Neutrophil (primary cell): Measurements from ENCODE around the gene DPYD.

Experiments used
- H3K27ac ChIP-seq: fragments of 200-600 bp; sonication (generic); 2 replicates; pipeline ENCODE4 v1.5.1; 2016; ENCODE audit warnings: mild to moderate bottlenecking, moderate library complexity
- H3K27me3 ChIP-seq: fragments of 200-600 bp; sonication (generic); 2 replicates; pipeline ENCODE4 v1.6.0; 2016; ENCODE audit warnings: mild to moderate bottlenecking
- H3K36me3 ChIP-seq: fragments of 200-600 bp; sonication (generic); 2 replicates; pipeline ENCODE4 v1.5.1; 2017
- H3K4me1 ChIP-seq, 2 experiments: fragments of 200-600 bp in 1 of 2; sonication (generic) in 1 of 2; 1 replicate in 1 of 2; 2 replicates in 1 of 2; pipeline versions ENCODE4 v1.5.1 to v1.6.1; 2013 to 2016; ENCODE audit warnings: low read depth in 1 of 2, low read length in 1 of 2, mild to moderate bottlenecking in 1 of 2, moderate library complexity in 1 of 2; ENCODE audit not compliant: control insufficient read depth in 1 of 2, insufficient read depth in 1 of 2
- H3K4me3 ChIP-seq, 2 experiments: fragments of 200-600 bp in 1 of 2; sonication (generic) in 1 of 2; 1 replicate in 1 of 2; 2 replicates in 1 of 2; pipeline ENCODE4 v1.5.1; 2013 to 2016; ENCODE audit warnings: low read depth in 1 of 2, low read length in 1 of 2, mild to moderate bottlenecking in 1 of 2, moderate library complexity in 1 of 2
- H3K9me3 ChIP-seq: fragments of 200-600 bp; sonication (generic); 2 replicates; pipeline ENCODE4 v1.5.1; 2016
- TF ChIP-seq, protein P1 (sequence below): fragments of 200-600 bp; sonication (generic); IDR thresholded peaks from 2 replicates; pipeline ENCODE4 v1.5.1; 2016; ENCODE audit warnings: antibody characterized with exemption

DPYD gene

DNA sequence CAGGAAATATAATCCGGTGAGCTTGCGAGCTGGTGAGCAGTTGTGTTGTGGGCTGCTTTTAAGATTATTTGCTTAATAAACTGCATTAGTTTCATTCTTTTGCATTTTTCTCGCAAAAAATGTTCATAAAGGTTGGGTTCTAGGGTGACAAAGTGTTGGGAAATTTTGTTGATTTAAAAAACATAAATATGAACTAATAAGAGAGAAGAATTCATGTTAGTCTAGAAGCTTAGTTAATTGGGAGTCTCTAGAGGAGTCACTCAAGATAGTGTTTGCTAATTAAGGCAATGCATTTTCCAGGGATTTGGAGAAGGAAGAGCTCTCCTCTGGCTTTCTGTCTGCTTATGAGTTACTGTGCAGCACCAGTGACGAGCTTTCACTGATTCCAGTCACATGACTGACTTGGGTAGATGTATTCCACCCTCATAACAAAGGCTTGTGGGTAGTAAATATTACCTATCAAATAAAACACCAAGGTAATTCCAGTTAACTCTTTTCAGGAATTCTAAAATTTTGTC lies 782.3 kb downstream of the DPYD start:
- H3K4me1 ChIP-seq = no peaks in the 10 kb centered on the region
- no peak overlapping the region for H3K27ac ChIP-seq
- no peak overlapping the region for H3K4me3 ChIP-seq
- peaks cover 5% of the 10 kb centered on the region for H3K36me3 ChIP-seq
- H3K9me3 ChIP-seq = no peaks in the 10 kb centered on the region
- TF ChIP-seq, protein P1, sequence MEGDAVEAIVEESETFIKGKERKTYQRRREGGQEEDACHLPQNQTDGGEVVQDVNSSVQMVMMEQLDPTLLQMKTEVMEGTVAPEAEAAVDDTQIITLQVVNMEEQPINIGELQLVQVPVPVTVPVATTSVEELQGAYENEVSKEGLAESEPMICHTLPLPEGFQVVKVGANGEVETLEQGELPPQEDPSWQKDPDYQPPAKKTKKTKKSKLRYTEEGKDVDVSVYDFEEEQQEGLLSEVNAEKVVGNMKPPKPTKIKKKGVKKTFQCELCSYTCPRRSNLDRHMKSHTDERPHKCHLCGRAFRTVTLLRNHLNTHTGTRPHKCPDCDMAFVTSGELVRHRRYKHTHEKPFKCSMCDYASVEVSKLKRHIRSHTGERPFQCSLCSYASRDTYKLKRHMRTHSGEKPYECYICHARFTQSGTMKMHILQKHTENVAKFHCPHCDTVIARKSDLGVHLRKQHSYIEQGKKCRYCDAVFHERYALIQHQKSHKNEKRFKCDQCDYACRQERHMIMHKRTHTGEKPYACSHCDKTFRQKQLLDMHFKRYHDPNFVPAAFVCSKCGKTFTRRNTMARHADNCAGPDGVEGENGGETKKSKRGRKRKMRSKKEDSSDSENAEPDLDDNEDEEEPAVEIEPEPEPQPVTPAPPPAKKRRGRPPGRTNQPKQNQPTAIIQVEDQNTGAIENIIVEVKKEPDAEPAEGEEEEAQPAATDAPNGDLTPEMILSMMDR = no peak
- no peaks in the 10 kb centered on the region for H3K27me3 ChIP-seq

DNA sequence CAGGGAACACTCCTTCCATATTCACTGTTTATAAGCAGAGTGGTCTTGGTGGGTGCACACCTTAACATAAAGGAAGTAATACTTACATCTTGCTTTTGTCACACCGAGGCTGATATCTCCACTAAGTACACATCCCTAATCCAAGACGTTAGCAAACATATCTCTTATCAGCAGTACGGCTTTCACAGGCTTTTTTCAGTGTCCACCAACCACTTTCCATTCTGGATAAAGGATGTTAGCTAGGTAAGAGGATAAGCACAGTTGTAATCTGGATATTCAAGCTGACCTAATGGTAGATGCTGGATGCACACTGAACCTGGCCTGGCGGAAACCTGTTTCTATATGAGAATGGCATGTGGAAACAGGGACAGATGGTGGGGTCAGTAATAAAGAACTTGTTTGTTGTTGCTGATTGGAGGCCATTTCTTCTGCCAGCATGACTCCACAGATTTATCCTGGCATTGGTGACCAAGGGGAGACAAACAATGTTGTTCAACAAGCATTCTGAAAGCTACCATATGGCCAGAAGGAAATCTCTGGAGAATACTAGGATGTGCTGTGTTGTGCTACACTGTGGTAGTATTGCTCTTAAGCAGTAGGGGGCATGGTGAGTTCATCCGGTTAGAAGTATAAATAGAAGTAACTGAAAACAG lies 782.8 kb downstream of the DPYD start:
- Histone ChIP-seq H3K4me1 (no peaks in the 10 kb centered on the region), H3K36me3 (peaks cover 5% of the 10 kb centered on the region), H3K27ac (no peak overlapping the region), H3K9me3 (no peaks in the 10 kb centered on the region), H3K27me3 (no peaks in the 10 kb centered on the region), H3K4me3 (no peak overlapping the region)
- TF ChIP-seq, protein P1 = no peak

DNA sequence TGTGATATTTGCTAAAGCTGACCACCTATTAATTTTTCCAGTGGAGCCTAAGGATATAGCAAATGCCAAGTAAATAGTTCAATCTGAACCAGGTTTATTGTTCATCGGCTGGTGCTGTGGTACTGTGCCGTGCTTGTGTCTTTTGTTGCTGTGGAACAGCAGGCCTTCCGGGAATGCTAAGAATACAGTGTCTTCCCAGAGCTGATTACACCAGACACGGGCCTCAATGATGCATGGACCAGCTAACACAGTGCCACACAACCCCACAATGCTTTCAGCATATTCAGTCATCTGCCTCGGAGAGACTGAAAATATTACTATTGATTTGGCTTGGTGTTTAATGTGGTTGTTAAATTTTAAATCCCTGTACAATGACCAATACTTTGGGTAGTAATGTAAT lies 783.8 kb downstream of the DPYD start:
- H3K4me3 ChIP-seq = no peak overlapping the region
- no peaks in the 10 kb centered on the region for H3K27me3 ChIP-seq
- no peak overlapping the region for H3K27ac ChIP-seq
- H3K36me3 ChIP-seq = peaks cover 5% of the 10 kb centered on the region
- no peaks in the 10 kb centered on the region for H3K4me1 ChIP-seq
- no peaks in the 10 kb centered on the region for H3K9me3 ChIP-seq
- TF ChIP-seq, protein P1 = no peak

DNA sequence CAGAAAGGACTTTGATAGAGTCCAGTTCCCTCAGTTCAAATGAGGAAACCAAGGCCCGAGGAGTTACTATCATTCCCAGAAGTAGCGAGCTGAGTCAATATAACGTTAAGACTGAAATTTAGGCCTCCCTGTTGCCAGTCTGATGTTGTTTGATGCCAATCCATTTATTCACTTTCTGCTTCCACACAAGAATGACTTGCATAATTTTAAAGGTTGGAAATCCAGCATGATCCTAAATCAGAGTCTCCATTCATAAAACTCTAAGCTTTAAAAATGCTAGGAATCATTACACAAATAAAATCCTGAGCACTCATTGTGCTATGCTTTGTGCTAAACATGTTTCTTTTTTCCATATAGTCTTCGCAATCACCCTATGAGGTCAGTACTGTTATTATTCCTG lies 784.9 kb downstream of the DPYD start:
- Histone ChIP-seq H3K9me3 (no peaks in the 10 kb centered on the region), H3K27me3 (no peaks in the 10 kb centered on the region), H3K27ac (no peak overlapping the region), H3K4me3 (no peak overlapping the region), H3K4me1 (no peaks in the 10 kb centered on the region), H3K36me3 (peaks cover 5% of the 10 kb centered on the region)
- TF ChIP-seq, protein P1 = no peak

DNA sequence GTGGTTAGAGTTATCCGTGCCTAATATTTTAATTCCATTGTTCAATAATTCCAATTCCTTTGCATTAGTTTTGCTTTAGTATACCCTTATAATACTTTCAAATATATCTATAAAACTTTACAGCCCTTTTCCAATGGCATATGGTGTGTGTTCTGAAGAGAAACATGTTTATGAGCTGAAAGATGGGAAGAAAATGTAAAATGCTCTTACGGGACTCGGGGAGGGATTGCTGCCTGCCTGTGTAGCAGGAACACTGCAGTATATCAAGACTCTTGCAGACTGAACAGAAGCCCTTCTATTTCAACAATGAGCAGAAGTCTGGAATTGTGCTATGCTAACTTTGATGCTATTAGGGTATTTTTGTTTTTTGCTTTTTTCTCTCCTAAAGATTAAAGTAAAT lies 792.4 kb downstream of the DPYD start:
- no peaks in the 10 kb centered on the region for H3K4me1 ChIP-seq
- no peaks in the 10 kb centered on the region for H3K27me3 ChIP-seq
- no peak overlapping the region for H3K27ac ChIP-seq
- no peaks in the 10 kb centered on the region for H3K9me3 ChIP-seq
- H3K4me3 ChIP-seq = no peak overlapping the region
- TF ChIP-seq, protein P1 = no peak
- H3K36me3 ChIP-seq = no peaks in the 10 kb centered on the region
